Breast epithelium (tissue), 3 donors: ENCODE measurements around the gene ACVR1B.

ENCODE experiments used
- CTCF ChIP-seq, 3 donors: fragments of 450-650 bp; IDR thresholded peaks; one replicate each; pipeline ENCODE4 v1.5.1; 2016 to 2017; ENCODE audit warnings: antibody characterized with exemption in 3 of 3, mild to moderate bottlenecking in 3 of 3, moderate library complexity in 3 of 3
- POLR2A ChIP-seq: fragments of 450-650 bp; IDR thresholded peaks from one replicate; pipeline ENCODE4 v1.6.1; 2016; ENCODE audit warnings: antibody characterized with exemption, mild to moderate bottlenecking, moderate library complexity

GRCh38 chr12:52038447-52038846 is 86.9 kb downstream of the ACVR1B start:
- TF ChIP-seq CTCF (IDR thresholded peaks at IDR 0.05) (no peak), POLR2A (no peak)
